Stimulated activated naive CD8-positive, alpha-beta T cell treated with anti-CD3 and anti-CD28 coated beads, Interleukin-15, Interleukin-2, amounts not matched to agents 100 U/mL and 50 U/mL, for 24 hours (primary cell): ENCODE data around the gene NAPB.
"Not testable (repeated sequence)": the region's sequence is repeated elsewhere in the genome, so short reads cannot be mapped to it uniquely, and the experiment has no call there.

Experiments
- ATAC-seq: fragments of 150-1000 bp; cut with Tn5 transposase; one replicate; pipeline ENCODE4 v1.10.0; 2021
- DNase-seq: peaks from one replicate; pipeline ENCODE4 v3.0.0; 2021

The NAPB gene

DNA sequence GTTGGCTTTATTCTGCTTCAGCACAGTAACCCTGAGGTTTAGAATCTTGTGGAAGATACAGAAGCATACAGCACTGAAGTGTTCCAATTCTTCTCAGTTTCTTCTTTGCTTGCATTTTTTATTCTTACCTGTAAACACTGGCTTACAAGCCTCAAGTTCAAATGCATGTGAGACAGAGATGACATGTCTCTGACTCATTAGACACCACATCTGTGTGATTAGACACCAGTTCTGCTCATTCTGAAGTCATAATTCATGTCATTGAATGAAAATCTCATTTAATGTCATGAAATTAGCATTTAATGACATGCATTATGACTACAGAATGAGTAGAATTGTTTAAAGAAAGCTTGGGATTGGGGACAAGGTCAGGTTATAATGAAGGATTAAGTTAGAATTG, 53.5 kb downstream of the NAPB start:
- ATAC-seq (peak; percentile 52), DNase-seq (no peak)

DNA sequence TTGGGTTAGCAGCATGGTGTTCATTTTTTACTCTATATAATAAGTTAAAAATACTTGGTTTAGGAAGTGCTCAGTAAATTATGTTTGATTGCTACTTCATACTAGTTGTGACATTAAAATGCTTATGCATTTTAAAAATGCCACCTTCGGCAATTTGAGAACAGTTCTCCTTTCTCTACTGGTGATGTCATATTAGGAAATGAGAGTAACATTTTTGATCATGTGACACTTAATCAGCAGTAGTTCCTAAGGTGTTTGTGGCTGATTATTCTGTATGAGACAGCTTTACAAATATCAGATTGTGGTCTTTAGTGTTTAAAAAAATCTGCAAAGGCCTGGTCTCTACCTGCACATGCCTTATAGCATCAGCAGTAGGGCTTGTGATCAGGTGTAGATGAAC, 54.9 kb downstream of the NAPB start:
- ATAC-seq (no peak), DNase-seq (no peak)

DNA sequence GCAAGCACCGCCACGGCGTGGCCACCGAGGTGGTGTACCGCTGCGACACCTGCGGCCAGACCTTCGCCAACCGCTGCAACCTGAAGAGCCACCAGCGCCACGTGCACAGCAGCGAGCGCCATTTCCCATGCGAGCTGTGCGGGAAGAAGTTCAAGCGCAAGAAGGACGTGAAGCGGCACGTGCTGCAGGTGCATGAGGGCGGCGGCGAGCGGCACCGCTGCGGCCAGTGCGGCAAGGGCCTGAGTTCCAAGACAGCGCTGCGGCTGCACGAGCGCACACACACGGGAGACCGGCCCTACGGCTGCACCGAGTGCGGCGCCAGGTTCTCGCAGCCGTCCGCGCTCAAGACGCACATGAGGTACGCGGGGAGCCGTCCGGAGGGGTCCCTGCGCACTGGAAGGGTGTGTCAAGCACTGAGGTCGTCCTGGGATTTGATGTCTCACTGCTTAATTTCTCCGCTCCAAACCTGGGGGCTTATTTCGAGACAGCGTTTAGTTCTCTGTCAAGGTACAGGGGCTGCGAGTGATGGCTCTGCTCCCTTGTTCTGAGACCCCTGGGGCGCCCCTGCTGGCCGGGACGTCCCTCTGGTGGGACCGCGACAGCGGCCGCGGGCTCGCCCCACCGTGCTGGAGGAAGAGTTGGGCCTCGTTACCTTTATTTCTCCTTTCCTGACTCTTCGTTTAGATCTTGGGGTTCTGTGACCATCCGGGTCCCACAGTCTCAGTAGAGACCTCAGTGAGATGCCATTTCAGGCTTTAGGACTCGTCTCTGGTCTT, 55.7 kb downstream of the NAPB start:
- ATAC-seq: no peak
- no peak for DNase-seq

DNA sequence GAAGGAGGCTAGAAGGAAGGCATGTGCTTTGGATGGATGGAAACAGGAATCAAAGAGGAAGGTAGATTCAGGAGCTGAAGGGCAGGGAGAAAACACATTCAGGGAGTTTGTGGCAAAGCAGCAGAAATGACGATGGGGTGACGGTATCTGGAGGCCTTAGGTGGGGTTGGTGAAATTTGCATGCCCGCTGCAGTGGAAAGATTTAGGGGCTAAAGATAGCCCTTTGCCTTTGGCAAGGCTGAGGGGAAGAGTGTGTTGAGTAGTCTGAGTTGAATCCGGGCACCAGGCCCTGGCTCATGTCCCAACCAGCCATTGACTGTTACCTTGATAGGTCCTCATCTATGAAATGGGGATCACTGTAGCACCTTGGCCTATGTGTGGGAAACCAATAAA, 58.0 kb downstream of the NAPB start:
- DNase-seq (no peak), ATAC-seq (no peak)

DNA sequence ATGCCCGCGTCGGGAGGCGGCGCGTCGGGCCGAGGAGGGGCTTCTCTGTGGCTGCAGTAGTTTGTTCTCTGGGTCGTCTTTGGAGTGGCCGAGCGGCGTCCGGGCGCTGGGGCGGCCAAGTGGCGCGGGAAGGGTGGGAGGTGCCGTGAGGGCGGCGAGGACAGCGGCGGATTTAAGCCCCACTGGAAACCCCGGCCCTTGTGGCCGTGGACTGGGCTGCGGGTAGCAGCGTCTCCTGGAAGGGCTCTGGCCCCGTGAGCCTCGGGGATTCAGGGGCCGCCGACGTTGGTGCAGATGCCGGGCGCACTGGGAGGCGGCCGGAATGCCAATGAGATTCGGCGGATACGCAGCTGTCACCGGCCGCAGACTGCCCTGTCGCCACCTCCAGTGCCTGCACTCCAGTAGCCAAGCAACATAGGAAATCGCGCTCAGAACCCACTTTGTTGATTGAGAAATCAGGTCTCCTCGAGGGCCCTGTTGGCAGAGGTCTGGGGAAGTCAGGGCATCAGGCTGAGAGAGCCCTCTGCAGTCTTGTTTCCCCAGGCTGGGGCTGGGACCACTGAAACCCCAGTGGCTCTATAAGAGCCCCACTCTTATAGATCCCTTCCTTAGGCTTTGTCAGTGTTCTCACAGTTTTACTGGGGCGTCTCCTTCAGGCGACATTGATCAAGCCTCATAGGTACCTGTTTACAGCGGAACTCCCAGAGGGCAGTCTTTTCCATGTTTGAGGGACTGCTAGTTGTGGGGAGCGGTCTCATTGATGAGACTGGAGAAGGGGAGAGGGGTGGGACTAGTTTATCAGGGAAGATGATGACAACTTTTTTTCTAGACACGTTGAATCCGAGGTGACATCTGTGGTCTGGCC, 58.7 kb downstream of the NAPB start:
- ATAC-seq: no peak

DNA sequence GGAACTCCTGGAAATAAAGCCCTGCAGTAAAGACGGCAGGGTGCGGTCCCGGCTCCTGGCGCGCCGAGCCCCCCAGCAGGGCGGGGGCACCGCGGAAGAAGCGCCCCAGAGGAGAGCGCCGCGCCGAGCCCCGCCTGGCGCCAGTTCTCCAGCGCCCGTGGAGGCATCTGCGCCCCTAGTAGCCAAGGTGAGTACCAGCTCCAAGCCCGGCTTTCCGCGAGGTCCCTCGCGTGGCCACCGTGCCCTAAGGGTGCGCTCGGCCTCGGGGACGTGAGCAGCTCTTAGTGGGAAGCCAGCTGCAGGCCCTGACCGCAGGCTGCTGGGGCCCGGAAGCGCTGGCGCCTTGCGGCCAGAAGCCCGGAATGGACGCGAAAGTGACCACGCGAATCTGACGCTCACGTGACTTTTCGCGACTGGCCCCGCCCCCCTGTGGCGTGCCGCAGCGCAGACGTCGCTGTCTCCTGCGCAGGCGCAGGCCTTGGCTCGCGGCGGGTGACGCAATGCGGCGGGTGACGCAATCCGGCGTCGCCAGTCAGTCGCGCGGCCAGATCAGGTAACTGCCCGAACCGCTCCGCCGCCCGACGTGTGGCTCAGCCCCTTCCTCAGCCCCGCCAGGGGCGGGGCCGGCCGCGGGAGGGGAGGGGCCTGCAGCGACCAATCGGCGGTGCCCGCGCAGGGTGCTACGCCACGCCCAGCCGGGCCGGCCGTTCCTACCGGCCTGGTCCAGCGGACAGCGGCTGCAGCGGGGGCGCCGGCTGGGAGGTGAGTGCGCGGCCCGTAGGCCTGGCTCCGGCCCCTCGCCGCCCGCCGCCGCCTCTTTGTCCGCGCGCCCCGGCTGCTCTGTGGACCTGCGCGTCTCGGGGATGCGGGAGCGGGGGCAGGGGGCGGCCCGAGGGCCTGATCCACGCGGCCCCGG, 59.6 kb downstream of the NAPB start, which contains the start of gene GZF1:
TSS of gene GZF1 (plus strand) at position 707 of the 916 bp plus-strand sequence. CDS start 2,202 bp downstream, outside the sequence.
- DNase-seq: peak; percentile 99
- ATAC-seq: peak; percentile 86

More for the DNA sequence above, 58.7 kb downstream of the NAPB start:
- peak; percentile 35 for DNase-seq

DNA sequence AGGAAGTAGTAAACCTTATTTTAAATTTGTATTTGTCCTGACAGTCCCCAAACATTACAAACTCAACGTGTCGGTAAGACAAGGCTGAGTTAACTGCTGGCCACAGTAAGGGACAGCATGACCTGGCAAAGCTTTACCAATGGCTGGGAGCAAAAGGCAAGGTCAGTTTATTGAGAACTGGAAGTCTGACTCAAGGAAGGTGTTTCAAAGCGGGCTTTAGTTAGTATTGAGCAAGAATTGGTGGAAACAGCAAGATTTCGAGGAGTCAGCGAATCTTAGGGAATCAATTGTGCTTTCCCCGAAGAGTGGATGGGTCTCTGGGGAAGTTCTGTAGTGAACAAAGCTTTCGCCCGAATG, 60.2 kb downstream of the NAPB start:
- DNase-seq (no peak), ATAC-seq (no peak)

DNA sequence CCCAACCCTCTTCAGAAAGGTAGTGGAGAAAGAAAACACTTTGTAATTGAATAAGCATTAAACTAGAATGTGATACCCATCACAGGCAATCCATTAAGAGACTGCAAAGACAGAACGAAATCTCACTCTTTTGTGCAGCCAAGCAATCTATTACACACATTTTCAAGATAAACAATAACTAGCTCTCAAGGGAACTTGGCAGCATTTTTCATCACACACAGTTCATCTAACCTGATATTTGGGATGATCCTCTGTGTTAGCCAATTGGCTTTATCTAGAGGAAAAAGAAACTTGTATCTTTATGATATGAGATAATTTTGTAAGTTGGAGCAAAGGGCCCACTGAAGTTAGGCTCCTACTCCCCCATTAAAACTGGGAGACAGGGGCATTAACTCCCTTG, 60.8 kb downstream of the NAPB start:
- ATAC-seq (no peak), DNase-seq (no peak)

DNA sequence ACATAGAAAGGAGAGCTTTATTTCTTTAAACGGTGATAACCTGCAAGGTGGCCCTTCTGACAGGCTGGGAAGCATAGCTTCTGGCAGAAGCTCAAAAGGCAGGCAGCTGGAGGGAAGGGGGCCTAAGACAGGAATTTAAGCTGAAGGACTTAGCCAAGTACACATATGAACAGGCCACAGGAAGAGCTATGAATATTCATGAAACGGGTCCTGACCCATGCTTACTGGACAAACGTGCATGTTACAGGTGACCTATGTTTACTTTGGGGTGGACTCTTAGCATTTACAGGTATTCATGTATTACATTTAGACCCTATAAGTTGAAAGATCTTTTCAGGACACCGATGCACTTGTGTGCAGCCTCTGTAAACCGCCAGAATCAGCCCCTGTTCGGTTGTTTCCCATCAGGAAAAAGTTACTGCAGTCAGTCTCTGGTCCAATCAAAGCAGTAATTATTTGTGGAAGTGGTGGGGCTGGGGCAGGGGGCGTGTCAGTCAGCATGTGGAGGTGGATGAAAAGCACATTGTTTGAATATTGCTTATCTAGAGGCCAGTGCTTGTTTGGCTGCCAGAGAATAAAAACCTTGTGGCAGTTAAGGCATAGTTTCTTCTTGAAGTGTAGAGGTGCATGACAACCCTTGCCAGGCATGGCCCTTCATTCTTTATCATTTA, 62.2 kb downstream of the NAPB start:
- DNase-seq: no peak
- ATAC-seq: no peak

DNA sequence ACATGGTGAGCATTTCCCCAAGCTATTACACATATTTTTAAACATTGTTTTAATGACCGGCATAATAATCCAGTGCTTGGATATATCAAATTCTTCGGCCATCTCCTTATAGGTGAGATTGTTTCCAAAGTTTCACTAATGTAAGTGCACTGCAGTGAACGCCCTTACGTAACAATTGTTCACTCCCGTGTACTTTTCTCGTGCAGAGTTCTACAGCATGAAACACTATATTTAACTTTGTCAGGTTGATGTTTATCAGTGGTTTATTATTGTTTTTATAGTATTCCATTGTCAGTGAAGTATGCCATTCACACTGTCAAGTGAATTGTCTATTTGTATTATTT, 62.8 kb downstream of the NAPB start:
- DNase-seq: no peak
- ATAC-seq: no peak

DNA sequence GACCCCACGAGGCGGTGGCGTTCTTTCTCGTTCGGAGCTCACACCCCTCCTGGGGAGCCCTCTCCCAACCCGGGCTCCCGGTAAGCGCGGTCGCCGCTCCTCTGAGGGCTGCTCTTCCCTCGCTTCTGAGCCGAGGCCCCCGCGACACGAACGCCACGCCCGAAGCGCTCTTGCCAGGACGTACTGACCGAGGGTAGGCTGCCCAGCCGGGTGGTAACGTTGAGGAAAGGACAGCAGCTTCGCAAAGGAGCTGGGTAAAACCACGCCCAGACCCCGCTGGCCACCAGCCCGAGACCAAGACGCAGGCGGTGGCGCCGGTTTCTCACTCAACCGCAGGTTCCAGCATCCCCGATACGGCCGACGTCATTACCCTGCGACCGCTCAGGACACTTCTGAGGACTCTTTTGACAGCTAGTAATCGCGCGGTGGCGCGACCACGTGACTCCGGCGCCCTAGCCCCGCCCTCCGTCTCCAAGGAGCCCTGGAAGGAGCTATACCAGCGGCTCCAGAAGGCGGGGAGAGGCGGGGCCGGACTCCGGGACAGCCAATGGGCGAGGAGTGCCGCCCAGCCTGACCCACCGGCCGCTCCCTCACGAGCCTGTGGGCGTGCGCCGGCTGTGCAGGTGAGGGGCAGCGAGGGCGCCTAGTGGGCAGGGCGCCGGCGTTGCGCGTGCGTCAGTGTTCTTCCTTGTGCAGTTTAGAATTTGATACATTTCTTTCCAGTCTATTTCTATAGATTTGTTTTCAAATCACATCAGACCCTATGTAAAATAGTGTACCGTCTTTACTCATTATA, 63.3 kb downstream of the NAPB start:
- DNase-seq: peak; percentile 100
- peak; percentile 86 for ATAC-seq

DNA sequence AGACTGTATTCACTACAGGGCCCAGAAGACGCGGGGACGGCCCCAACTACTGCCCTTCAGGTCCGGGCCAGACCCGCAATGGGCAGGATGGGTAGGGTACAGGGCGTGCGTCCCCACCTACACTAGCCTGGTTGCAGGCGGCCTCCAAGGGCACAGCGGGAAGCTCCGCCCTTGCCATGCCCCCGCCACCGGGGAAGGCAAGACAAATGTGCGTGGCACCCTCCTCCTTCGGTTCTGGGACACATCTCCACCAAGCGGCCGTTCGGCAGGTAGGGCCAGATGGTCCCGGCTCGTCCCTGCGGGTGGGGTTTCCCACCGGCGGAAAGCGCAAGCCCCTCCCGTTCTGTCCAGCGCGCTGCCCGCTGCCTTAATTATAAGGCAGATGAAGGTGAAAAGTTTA, 65.1 kb downstream of the NAPB start:
- no peak for ATAC-seq
- no peak for DNase-seq

DNA sequence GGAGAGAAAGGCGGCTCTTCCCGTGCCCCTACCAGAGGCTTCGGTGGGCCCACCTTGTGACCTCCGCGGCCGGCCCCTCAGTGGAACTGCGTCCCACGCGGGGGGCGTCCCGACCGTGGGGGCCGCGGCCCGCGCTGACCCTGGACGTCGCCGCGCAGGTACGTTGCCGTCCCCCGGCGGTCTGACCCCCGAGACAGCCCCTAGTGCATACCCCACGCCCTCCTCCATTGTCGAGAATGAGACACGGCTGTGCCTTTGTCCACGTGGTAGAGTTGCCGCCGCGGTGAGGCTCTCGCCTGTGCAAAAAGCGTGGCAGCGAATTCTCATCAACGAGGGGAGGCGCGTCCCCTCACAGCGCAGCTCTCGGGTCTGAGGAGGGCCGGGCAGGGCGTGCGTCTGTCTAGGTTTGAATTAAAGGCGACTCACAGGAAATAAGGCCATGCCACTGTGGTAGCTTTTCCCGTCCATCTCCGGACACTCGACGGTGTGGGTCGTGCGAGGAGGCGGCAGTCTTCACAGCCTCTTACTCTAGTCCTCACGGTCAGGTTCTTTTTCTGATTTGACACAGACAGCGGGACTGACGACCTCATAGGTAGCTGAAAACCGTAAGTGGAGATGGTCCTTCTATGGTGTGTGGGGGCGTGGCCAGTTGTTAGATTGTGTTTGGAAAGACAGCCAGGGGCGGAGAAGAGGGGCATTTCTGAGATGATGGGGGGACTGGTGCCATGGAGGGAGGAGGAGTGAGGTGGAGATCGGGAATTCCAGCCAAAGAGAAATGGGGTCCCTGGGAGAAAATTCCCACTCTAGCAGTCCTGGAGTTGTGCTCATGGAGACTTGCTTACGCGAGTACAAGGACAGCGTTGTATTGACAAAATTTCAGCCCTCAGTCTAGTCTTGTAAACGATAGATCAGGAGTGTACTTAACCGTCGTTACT, 70.1 kb downstream of the NAPB start:
- peak; percentile 19 for ATAC-seq
- peak; percentile 69 for DNase-seq

DNA sequence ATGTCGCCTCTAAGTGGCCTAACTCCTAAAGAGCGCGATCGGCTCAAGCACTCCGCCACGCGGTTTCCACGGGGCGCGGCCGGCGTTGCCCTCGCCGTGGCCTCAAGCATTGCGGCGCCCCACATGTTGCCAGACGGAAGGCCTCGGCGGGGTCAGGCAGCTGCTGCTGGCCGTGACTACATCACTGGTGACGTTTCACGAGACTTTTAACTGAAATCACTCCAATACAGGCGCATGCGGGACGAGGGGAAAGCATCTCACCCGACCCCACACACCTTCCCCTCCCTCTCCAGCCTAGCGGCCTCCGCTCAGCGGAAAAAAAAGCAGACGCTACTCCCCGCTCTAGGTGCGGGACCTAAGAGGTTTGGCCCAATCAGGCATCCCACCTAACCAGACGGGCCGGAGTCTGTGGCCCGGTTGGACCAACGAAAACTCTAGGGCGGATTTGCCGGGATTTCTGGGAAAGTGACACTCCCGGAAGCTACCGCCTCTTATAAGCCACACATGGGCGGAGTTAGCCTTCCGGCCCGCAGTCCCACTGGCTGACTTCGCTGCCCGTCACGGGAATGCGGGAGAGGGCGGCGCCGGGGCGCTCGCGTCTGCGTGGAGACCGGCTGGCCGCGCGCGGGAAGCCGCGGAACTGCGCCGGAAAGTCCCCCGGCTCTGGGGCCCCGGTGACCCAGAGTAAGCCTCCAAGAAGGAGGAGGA, 70.9 kb downstream of the NAPB start, which contains the start of gene NXT1:
TSS of gene NXT1 (plus strand) at position 596 of the 708 bp plus-strand sequence. CDS start 3,251 bp downstream, outside the sequence.
- ATAC-seq (peak; percentile 87), DNase-seq (peak; percentile 96)

DNA sequence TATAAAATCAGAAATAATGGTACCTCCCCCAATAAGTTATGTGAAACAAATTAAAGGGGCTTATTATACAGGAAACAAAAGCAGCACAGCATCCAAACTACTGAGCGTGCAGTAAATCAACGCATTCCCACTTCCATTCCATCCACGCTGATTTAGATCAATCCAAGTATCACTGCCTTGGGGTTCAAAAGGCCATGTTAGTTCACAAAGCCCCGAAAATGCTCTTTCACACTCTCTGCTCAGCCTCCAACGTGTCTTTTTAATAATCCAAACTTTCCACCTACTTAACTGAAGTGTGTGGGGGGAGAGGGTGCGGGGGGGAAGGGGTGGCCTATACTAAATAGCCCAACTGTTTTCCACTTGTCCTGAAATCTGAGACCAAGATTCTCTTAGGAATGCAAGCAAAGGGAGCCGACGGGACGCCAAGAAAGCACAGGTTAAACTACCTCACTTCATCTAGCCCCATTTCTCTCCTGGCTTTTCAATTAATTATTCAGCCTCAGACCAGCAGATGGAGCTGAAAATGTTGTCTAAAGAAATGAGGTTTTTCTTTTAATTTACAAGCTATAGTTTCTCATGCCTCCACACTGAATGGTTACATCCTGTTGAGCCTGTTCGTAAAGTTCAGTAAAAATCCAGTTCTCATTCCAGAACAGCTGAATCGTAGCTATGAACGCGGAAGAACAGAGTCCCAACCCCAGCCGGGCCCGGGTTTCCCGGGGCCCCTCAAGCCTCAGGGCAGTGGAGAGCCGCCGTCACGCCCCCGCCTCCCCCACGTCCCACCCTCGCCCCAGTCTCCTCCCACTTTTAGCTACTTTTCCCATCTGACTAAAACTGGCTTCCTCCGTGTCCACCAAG, 71.7 kb downstream of the NAPB start:
- DNase-seq (no peak), ATAC-seq (peak; percentile 31)

DNA sequence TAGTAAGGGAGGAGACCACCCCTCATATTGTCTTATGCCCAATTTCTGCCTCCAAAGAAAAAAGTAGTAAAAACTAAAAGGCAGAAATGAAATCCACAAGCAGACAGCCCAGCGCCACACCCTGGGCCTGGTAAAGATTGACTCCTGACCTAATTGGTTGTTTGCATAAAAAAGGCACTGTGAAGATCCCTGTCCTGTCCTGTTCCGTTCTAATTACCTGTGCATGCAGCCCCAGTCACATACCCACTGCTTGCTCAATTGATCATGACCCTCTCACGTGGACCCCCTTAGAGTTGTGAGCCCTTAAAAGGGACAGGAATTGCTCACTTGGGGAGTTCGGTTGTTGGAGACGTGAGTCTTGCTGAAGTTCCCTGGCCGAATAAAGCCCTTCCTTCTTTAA, 72.8 kb downstream of the NAPB start:
- not testable (repeated sequence) for DNase-seq, ATAC-seq

DNA sequence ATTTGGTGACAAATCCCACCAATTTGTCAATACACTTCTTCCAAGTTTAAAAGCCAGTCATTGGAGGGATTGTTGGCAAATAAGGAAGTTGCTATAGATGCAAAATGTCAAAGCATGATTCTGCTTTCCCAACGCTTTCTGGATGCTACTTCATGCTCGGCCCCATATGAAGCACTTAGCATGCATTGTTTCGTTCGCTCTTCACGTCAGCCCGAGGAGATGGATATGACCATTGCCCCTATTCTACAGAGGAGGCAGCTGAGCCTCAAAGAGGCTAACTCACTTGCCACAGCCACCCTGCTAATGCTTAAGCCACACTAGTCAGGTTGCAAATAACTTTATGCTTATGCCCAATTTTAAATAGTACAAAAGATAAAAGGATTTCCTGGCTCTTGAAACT, 73.5 kb downstream of the NAPB start:
- DNase-seq (no peak), ATAC-seq (no peak)

DNA sequence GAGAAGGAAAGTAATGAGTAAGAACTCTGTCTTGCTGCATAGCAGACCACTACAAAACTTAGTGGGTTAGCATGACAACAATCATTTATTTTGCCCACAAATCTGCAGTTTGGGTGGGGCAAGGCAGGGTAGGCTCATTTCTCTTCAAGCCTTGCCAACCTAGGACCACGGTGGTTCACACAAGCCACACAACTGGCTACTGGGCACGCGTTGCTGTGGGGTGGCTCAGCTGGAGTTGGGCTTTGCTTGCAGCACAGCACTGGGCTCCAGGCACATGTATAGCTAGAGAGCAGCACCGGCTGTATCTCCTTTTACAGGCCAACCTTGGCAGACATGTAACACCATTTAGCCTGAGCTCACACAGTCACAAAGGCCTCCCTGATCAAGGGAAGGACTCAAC, 75.3 kb downstream of the NAPB start:
- ATAC-seq: no peak
- no peak for DNase-seq
